ENCODE data around the gene RAPGEF2.

DNA sequence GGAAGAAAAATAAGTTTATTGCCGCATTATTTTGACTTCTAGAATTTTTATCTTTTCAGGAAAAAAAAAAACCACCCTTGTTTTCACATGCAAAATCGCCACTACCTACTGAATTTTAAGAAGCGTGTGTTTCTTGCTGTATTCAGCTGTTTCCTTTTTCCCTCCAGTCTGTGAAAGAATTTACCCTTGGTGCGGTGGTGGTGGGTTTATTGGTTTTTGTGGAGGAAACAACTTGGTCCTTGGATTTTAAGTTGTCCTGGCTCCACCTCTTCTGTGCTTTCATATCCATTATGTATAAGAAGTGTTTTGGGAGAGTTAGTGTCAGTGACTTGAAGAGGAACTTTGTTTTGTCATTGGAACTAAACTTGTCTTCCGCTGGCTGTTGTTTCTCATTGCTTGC is 8.1 kb downstream of the RAPGEF2 start:
- TF ChIP-seq CTCF (conservative IDR thresholded peaks at IDR 0.05) = no peak
- no peak for TF ChIP-seq EZH2 (IDR thresholded peaks at IDR 0.05; ENCODE audit: low read depth)

Measured in PC-9 (cell line).